NCI-H146 treated with DMSO at 0.1 percent for 48 hours (cell line): ENCODE measurements around the gene CBX8.

Source experiments
- DNase-seq: peaks from one replicate; lab custom pipeline; 2025; ENCODE audit not compliant: unreplicated experiment; lab: John Stamatoyannopoulos, UW

CBX8 gene

GRCh38 chr17:79821331-79822095 lies 24.6 kb upstream of the CBX8 start:
- DNase-seq: peak; percentile 34

GRCh38 chr17:79820959-79821330 lies 24.1 kb upstream of the CBX8 start:
- no peak for DNase-seq

GRCh38 chr17:79819534-79820276 lies 22.8 kb upstream of the CBX8 start:
- no peak for DNase-seq

GRCh38 chr17:79819085-79819484 lies 22.2 kb upstream of the CBX8 start:
- no peak for DNase-seq

GRCh38 chr17:79818026-79818758 lies 21.3 kb upstream of the CBX8 start:
- no peak for DNase-seq

- DNase-seq: no peak
Measured at GRCh38 chr17:79815836-79816461, 19.1 kb upstream of the CBX8 start.

- no peak for DNase-seq
Measured at GRCh38 chr17:79814974-79815835, 18.3 kb upstream of the CBX8 start.

- DNase-seq: no peak
Measured at GRCh38 chr17:79814127-79814973, 17.5 kb upstream of the CBX8 start.

GRCh38 chr17:79813297-79814126 lies 16.6 kb upstream of the CBX8 start:
- peak; percentile 10 for DNase-seq

GRCh38 chr17:79812353-79813258 lies 15.7 kb upstream of the CBX8 start:
- no peak for DNase-seq

GRCh38 chr17:79811868-79812352 lies 15.0 kb upstream of the CBX8 start:
- DNase-seq: peak; percentile 59

- peak; percentile 69 for DNase-seq
Measured at GRCh38 chr17:79811011-79811867, 14.4 kb upstream of the CBX8 start.

GRCh38 chr17:79810130-79811010 lies 13.5 kb upstream of the CBX8 start:
- peak; percentile 89 for DNase-seq

GRCh38 chr17:79809530-79810129 lies 12.8 kb upstream of the CBX8 start:
- DNase-seq: peak; percentile 45
